Esophagus muscularis mucosa (tissue), 3 donors: ENCODE measurements around the gene RRP15.

Experiments used
- POLR2A ChIP-seq: fragments of 450-650 bp; IDR thresholded peaks from one replicate; pipeline ENCODE4 v1.6.1; 2017; ENCODE audit warnings: antibody characterized with exemption, moderate library complexity, mild to moderate bottlenecking, low read depth
- POLR2AphosphoS5 ChIP-seq, 2 donors: sonication (generic); formaldehyde crosslinking; IDR thresholded peaks; one replicate each; pipeline ENCODE4 v1.6.1; 2017; ENCODE audit warnings: antibody characterized with exemption in 2 of 2
- TF ChIP-seq, protein P1 (sequence below), 3 experiments: fragments of 200-600 bp in 2 of 3; fragments of 450-650 bp in 1 of 3; sonication (generic) in 2 of 3; IDR thresholded peaks; one replicate each; pipeline ENCODE4 v1.5.1; 2017 to 2019; ENCODE audit warnings: antibody characterized with exemption in 3 of 3, mild to moderate bottlenecking in 2 of 3, moderate library complexity in 1 of 3

GRCh38 chr1:218344814-218345672, 60.0 kb downstream of the RRP15 start, which contains the start of gene TGFB2:
- TF ChIP-seq, protein P1, sequence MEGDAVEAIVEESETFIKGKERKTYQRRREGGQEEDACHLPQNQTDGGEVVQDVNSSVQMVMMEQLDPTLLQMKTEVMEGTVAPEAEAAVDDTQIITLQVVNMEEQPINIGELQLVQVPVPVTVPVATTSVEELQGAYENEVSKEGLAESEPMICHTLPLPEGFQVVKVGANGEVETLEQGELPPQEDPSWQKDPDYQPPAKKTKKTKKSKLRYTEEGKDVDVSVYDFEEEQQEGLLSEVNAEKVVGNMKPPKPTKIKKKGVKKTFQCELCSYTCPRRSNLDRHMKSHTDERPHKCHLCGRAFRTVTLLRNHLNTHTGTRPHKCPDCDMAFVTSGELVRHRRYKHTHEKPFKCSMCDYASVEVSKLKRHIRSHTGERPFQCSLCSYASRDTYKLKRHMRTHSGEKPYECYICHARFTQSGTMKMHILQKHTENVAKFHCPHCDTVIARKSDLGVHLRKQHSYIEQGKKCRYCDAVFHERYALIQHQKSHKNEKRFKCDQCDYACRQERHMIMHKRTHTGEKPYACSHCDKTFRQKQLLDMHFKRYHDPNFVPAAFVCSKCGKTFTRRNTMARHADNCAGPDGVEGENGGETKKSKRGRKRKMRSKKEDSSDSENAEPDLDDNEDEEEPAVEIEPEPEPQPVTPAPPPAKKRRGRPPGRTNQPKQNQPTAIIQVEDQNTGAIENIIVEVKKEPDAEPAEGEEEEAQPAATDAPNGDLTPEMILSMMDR (IDR thresholded peaks at IDR 0.05) = peak in 1 of 3 experiments; percentile 21
- TF ChIP-seq POLR2AphosphoS5 (IDR thresholded peaks at IDR 0.05) = peak; percentile 82 to 95
- peak; percentile 79 for TF ChIP-seq POLR2A
